ENCODE measurements around the gene TMX3.
A peak's percentile ranks its signal among the peaks of the same experiment; 100 is the strongest.

TMX3 gene

GRCh38 chr18:68714712-68715496, at the start of gene TMX3:
TMX3 (minus strand) TSS chr18:68715108; CDS start chr18:68714981, 127 bp downstream.
- DNase-seq, result peak; percentile 97

- DNase-seq, result no peak
These were observed 49.1 kb upstream of the TMX3 start for GRCh38 chr18:68764016-68764415.

DNA sequence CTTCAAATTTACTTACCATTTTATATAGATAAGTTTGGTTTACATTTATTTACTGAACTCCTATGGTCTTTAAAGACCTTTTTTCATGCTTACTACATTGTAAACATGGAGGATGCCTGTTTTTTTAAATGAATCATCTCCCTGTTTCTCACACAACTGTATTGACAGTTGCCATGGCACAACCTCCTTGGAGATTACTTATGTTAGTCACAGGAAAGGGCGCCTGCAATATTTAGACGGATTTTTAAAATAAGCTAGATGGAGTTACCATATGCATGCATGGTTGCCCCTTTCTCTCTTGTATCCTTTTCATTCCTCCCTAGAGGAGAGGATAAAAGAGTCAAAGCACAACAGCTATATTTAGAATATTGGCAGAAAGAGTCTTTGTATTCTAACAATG, 48.2 kb upstream of the TMX3 start:
- DNase-seq, result no peak

DNA sequence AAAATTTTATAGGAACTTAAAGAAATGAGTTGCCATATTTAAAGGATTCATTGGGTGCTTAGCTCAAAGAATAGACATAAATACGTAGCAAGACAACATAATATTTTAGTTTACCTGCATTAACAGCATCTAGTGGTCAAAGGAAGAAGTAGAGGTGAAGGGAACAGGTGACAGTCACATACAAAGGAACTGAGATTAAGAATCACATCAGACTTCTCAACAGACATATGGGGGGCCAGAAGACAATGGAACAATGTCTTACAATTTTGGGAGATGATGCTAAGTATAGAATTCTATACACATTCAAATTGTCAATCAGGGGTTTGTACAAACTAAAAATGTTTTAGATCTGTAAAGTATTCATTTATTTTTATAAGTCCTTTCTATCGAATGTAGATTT, 44.4 kb upstream of the TMX3 start:
- DNase-seq, result no peak

GRCh38 chr18:68757126-68757525, 42.2 kb upstream of the TMX3 start:
- DNase-seq, result no peak

- DNase-seq, result no peak
These were observed 27.3 kb upstream of the TMX3 start for GRCh38 chr18:68742206-68742605.

DNA sequence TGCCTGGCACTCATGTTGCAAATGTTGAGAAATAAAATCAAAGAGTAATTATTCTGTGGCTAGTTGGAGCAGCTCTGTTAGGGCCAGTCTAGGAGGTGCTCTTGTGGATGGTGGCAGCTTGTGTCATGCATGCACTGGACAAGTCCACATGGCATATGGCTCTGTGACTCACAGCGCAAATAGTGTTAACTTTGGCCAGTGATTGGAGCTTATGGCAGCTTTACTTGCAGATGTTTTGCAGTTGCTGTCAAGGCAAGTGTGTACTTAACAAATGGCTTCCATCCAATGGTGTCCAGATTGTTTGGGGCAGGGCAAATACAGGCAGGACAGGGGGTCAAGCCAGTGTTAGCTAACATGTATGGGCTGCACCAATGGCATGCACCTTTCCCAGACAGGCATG, 26.1 kb upstream of the TMX3 start:
- no peak for DNase-seq

GRCh38 chr18:68739462-68739861, 24.6 kb upstream of the TMX3 start:
- no peak for DNase-seq

- no peak for DNase-seq
These were observed 23.7 kb upstream of the TMX3 start for GRCh38 chr18:68738564-68738963.

DNA sequence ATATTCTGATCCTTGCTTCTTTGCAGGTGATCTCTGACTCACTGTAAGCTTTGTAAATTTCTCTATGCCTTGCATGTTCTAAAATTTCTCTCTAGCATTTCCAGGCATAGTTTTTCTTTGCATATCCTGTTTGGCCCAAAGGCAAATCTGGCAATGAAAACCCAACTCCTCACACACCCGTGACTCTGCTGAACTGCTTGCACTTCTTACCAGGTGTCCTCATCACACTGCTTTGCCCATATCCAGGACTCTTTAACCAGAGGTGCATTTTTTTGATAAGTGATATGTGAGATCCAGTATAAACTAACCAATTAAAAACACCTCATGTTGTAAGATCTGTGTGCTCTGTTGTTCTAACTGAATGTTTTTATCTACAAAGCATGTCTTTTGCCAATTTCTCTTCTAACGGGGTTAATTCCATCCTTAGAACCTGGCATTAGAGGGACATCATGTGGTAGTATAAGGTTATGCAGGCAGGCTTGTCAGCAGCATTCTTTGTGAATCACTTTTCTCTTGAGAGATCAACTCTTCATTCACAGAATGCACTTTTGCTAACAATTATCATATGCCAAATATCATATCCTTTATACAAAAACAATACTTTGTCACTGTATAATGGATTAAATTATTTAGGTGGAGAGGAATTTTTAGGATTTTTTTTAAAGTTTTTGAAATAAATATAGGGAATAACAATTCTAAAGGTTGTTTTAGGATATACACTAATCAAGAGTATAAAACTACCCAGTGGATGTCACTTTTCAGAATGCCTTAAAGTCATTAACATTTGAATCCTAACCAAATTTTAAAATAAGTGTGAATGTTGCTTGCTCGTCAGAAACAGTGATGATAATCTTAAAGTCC, 20.8 kb upstream of the TMX3 start:
- no peak for DNase-seq

- DNase-seq, result no peak
These were observed 19.4 kb upstream of the TMX3 start for GRCh38 chr18:68734308-68734707.

GRCh38 chr18:68733707-68734106, 18.8 kb upstream of the TMX3 start:
- DNase-seq, result no peak

- DNase-seq, result no peak
These were observed 13.3 kb upstream of the TMX3 start for GRCh38 chr18:68728081-68728700.

GRCh38 chr18:68727506-68727905, 12.6 kb upstream of the TMX3 start:
- DNase-seq, result no peak

- no peak for DNase-seq
These were observed 10.4 kb upstream of the TMX3 start for GRCh38 chr18:68725346-68725745.

DNA sequence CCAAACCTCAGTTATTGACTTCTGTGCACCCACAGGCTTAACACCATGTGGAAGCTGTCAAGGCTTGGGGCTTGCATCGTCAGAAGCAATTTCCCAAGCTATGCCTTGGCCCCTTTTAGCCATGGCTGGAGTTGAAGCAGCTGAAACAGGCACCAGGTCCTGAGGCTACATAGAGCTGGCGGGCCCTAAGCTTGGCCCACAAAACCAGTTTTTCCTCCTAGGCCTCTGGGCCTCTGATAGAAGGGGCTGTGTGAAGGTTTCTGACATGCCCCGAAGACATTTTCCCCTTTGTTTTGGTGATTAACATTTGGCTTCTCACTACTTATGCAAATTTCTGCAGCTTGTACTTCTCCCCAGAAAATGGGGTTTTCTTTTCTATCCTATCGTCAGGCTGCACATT, 9.1 kb upstream of the TMX3 start:
- no peak for DNase-seq

DNA sequence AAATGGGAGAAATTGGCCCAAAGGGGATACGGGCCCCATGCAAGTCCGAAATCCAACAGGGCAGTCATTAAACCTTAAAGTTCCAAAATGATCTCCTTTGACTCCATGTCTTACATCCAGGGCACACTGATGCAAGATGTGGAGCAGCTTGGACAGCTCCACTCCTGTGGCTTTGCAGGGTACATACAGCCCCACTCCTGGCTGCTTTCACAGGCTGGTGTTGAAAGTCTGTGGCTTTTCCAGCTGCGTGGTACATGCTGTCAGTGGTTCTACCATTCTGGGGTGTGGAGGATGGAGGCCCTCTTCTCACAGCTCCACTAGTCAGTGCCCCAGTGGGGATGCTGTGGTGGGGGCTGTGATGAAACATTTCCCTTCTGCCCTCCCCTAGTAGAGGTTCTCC, 8.6 kb upstream of the TMX3 start:
- no peak for DNase-seq

DNA sequence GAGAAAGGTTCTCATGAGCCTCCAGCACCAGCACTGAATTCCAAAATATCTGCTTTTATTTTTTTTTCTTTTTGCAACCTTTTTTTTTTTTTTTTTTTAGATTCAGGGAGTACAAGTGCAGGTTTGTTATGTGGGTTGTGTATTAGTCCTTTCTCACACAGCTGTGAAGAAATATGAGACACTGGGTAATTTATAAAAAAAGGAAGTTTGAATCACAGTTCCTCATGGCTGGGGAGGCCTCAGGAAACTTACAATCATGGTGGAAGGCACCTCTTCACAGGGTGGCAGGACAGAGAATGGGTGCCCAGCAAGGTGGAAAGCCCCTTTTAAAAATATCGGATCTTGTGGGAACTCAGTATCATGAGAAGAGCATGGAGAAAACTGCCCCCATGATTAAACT, 7.9 kb upstream of the TMX3 start:
- DNase-seq, result no peak

DNA sequence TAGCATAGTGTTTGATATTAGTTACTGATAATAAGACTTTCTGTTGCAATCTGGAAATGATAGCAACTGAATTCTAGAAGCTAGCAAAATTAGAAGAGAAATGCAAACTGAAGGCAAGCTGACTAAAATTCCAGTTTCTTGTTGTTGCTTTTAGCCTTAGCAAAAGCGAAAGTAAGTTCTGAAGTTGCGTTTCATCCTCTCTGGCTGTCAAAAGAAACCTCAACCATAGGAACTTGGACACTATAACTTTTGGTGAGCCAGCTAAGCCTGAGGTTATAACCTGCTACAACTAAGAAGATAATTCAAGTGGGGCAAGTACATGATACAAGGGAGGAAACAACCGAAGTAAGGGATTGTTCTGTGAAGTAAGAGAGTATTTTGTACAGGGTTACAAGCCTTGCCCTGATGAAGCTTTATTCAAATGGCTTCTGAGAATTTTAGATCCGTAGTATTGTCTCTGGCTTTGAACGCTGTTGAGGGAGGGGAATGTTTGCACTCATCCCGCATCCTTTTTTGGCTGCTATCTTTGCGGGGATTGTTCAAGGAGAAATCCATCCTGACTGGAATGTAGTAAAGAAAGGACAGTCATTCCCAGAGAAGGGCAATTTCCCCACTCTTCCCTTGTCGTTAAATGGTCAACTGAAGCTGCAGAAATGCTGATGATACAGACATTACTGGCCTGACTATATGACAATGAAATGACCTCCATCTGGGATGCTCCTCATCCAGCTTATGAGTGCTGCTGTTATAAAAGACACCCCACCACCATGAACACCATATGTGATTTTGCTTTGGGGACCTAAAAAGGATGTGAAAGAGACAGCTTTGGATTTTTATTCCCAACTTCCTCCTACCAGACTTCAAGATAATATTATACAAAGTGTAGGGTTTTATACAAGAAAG, 7.0 kb upstream of the TMX3 start:
- no peak for DNase-seq

DNA sequence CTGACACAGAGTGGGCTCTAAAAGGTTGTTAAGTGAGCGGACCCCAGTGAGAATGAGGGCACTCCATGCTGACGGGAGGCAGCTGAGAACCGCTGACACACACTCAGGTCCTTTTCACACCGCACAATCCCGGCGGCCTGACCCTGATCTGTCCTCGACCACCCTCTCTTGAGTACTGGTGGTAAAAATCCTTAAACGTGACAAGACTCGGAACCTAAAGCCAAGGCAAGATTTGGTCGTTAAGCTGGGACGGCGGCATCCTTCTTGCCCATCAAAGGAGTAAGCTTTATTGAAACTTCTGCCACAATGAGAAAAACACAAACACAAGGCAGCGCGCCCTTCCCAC, 569 bp downstream of the TMX3 start:
- peak; percentile 70 for DNase-seq

GRCh38 chr18:68713796-68714195, 1.1 kb downstream of the TMX3 start:
- no peak for DNase-seq

- DNase-seq, result no peak
These were observed 1.8 kb downstream of the TMX3 start for GRCh38 chr18:68713131-68713530.

DNA sequence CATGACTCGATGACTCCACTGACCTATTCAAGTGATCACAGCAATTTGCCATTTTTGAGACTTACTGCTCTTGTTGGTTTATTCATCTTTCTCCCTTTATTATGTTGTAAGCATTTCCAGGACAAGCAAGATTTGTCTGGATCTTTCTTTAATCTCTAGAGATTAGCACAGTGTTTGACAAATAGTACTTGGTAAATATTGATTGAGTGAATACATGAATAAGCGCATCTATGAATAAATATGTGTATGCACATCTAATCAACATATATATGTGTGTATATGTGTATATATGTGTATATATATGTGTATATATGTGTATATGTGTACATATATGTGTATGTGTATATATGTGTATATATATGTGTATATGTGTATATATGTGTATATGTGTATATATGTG, 7.3 kb downstream of the TMX3 start:
- DNase-seq, result no peak

All from activated effector memory CD4-positive, alpha-beta T cell treated with anti-CD3 and anti-CD28 coated beads, Interleukin-2, amount 50 U/mL, for 16 hours (primary cell).